Astrocyte of the hippocampus (primary cell): Measurements from ENCODE around the gene EXD3.

ENCODE experiments used
- DNase-seq: peaks from one replicate; pipeline ENCODE4 v3.0.0; 2011; ENCODE audit warnings: low read depth, low spot score

The EXD3 gene

DNA sequence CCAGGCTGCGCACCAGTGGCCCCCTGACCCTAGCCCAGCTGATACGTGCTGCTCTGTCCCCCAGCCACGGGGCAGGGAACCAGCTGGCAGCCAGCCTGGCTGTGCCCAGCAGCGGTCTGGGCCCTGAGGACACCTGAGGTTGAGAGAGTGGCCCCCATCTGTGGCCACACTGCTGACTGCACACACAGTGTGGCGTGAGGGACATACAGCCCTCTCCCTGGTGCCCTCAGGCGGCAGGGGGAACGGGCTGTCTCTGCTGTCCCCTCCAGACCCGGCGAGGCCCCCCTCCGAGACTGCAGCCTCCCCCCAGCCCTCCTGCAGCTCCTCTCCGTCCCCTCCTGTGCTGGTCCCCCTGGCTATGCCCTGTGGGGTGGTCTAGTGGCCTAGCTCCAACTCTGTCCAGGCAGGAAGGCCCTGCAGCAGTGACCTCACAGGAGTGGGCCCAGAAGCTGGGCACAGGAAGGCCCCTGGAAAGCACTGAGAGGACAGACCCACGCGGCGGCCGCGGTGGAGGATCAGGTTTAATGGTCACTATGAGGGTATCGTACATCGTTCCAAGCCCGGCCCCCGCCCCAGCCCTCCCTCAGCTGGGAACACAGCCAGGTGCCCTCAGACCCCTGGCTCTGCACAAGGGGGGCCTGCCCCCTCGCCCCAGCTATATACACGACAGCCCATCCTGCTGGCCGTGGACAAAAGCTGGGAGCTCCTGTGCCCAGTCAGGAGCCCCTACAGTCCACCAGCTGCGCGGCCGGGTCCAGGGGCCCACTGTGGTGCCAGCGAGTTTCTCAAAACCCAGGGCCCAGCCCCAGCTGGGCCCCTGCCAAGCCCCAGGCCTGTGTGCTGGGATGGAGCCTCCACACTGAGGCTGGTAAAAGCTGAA is 25.0 kb upstream of the EXD3 start:
- no peak for DNase-seq

DNA sequence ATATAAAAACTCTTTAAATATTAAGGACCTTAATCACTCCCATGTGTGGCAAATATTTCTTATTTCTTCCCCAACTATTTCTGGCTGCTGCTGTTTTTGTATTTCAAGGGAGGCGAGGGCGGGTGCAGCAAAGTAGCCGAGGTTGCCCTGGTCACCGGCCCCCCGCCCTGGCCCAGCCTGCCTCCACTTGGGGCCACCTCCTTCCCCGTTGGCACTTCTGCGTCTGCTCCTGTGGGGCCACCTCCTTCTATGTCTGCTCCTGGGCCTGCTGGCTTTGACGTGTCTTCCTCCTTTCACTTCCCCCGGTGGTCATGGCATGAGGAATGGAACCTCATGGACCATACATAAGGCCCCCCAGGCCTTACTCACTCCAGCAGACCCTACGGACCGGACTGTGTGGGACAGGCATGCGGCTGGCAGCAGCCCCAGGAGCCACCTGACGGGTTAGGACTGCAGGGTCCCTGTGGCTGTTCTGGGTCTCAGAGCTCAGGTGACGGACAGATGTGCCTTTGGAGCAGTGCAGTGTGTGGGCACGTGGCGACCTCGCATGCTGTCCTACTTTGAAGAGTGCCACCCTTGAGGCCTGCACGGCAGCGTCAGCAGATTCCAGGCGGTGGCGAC is 24.0 kb upstream of the EXD3 start:
- no peak for DNase-seq

DNA sequence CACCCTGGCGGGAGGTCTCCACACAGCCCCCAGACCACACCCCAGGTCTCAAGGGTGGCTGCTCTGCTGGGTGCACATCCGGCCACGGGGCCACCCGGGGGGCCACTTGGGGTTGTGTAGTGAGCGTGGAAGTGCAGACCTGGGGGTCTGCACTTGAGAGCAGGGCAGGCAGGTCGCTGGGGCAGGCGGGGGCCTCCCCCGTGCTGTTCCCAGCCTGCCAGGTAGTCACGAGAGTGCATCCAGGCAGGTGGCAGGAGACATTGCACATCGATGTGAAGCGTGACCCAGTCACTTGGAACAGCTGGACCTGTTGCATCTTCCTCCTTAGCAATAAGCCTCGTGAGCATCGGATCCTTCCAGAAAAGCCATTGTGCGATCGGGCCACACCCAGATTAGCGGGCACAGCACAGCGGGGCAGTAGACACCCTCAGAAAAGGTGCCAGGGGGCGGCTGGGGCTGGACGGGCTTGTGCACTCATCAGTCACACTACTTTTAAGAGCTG is 23.0 kb upstream of the EXD3 start:
- DNase-seq = no peak

DNA sequence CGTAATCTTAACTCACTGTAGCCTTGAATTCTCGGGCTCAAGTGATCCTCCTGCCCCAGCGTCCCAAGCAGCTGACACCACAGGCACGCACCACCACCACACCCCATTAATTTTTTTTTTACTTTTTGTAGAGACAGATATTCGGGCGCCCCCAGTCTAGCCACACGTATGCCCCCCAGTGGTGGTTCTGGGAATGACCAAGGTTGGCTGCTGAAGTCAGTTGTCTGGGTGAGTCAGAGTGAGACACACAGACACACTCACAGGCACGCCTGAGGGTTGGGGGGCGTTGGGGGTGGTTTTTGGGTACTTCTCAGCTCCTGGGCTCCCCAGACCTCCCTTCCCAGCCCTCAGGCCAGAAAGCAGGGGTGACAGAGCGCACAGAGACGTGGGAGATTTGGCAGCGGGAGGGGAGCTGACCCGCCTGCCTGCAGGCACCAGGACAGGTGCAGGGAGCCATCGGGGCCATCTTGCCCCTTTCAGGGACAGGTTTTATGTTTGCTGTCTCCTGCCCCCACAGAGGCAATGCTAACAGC is 22.4 kb upstream of the EXD3 start:
- DNase-seq = peak; percentile 86

DNA sequence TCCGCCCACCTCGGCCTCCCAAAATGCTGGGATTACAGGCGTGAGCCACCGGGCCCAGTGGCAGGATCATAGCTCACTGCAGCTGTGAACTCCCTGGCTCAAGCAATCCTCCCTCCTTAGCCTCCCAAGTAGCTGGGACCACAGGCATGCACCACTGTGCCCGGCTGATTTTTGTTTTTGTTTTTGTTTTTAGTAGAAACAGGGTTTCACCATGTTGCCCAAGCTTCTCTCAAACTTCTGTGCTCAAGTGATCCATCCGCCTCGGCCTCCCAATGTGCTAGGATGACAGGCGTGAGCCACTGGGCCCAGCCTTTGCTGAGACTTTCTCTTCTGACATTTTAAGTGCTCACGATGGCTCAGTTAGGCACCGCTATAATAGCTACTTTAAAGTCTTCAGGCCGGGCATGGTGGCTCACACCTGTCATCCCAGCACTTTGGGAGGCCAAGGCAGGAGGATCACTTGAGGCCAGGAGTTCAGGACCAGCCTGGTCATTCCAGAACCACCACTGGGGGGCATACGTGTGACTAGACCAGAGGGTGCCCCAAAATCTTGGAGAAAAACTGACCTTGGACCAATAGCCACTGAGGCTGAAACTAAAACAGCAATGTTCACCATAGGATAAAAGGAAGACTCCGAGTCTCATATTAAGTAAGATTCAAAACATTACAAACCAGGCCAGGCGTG is 21.3 kb upstream of the EXD3 start:
- no peak for DNase-seq

DNA sequence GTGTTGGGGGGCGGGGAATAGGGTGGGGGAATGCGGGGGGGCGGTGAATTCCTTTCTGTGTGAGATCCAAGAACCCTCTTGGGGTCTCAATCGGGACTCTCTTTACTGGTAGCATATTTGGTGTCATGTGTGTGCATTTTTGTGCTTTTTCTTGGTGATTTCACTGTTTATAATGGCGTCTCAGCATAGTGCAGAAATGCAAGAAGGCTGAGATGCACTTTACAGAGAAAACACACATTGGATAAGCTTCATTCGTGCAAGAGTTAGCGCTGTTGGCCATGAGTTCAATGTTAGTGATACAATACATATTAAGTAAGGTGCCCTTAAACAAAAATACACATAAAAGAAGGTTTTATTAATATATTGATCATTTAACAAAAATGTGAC is 19.0 kb upstream of the EXD3 start:
- no peak for DNase-seq

DNA sequence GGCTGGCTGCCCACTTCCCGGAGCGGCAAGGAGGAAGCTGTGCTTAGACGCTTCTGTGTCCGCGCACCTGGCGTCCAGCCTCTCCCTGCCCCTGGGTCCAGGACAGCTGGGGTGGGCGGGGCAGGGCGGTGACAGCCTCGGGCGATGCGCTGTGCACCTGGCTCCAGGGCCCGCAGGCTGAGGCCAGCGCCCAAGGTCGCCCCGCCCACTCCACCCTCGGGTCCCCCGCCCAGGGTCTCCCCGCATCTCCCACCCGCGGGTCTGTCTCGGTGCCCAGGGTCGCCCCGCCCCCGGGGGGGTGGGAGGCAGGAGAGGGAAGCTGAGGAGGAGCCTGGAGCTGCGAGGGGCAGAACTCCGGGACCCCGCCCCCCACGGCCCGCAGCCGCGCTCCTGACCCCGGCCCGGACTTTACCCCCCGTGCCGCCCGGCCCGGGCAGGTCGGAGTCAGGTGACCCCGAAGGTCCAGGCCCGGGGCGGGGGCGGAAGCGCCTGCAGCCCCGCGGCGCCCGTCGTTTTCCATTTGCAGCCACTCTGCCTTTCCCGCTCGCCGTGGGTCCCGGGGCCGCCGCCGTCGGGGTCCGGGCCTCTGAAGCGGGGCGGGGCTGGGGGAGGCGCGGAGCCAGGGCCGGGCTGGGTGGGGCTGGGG is 18.4 kb upstream of the EXD3 start, which contains the start of gene ENTPD8:
ENTPD8 (minus strand) TSS at position 69 of the 646 bp plus-strand sequence. CDS start 3,072 bp downstream, outside the sequence.
- DNase-seq = peak; percentile 40

DNA sequence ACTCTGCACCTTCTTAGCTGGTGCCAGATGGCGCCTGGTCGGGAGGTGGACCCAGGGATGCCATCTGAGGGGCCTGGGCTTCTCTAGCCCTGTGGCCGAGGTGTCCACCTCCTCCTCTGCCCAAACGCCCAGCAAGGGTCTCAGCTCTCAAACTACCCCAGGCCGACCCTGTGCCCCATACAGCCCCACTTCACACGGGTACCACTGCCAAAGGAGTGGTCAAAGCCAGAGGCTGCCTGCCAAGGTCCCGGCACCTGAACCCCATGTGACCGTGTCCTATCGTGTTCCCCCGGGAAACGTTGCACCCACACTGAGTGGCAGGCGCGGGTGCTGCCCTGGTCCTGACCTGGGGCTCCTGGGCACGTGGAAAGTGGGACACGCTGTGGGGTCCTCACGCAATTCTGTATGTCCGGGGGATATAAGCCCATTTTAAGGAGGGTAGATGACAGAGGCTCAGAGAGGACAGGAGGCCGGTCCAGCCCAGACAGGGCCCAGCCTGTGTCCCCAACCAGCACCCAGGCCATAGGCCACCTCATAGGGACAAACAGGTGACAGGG is 16.3 kb upstream of the EXD3 start:
- DNase-seq = no peak

DNA sequence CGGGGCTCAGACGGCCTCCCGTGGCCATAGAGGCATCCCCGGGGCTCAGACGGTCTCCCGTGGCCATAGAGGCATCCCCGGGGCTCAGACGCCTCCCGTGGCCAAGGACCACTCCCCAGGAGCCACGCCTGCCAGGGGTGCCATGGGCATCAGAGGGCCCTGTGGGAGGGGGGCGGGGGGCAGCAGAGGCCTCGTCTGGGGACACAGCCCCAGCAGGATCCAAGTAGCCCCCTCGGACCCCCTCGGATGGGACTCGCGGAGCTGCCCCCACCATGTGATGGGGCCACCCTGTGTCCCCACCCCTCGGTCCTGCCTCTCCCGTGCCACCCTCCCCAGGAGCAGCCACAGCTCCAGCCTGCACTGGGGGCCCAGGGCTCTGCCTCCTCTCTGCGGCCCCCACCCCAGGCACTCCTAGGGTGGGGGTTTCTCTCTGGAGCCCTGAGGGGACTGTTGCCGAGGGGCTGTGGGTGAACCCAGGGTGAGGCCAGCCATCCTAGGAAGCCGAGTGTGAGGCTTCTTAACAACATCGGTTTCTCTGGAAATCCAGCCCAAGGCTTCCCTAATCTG is 15.7 kb upstream of the EXD3 start:
- DNase-seq = no peak

DNA sequence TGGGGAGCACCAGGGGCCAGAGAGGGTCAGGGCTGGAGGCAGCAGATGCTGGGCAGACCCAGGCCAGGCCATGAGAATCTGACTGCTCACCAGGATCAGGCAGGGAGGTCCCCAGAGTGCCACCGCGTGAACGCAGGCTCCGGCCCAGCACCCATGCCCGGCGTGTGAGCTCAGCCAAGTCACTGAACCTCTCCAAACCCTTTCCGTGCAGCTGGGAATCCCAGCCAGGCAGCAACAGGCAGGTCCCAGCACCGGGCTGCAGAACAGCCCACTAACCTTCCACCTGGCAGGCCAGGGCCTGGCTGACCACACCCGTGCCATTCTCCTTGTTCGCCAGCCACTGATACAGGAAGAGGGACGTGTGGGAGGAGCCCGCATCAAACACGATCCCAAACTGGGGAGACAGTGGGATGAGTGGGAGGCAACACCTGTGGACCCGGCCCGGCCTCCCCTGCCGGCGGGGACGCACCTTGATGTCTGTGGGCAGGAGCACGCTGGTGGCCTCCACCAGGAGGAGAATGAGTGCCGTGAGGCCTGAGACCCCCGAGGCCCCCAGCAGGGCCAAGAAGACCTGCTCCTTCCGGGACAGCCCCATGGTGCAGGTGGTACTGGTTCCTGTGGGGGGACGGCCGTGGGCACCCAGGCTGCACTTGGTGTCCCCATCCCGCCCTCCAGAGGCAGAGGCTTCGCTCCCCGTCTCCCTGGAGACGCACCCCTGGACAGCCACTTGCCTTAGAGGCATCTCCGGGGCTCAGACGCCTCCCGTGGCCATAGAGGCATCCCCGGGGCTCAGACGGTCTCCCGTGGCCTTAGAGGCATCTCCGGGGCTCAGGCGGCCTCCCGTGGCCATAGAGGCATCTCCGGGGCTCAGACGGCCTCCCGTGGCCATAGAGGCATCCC is 15.0 kb upstream of the EXD3 start:
- no peak for DNase-seq

DNA sequence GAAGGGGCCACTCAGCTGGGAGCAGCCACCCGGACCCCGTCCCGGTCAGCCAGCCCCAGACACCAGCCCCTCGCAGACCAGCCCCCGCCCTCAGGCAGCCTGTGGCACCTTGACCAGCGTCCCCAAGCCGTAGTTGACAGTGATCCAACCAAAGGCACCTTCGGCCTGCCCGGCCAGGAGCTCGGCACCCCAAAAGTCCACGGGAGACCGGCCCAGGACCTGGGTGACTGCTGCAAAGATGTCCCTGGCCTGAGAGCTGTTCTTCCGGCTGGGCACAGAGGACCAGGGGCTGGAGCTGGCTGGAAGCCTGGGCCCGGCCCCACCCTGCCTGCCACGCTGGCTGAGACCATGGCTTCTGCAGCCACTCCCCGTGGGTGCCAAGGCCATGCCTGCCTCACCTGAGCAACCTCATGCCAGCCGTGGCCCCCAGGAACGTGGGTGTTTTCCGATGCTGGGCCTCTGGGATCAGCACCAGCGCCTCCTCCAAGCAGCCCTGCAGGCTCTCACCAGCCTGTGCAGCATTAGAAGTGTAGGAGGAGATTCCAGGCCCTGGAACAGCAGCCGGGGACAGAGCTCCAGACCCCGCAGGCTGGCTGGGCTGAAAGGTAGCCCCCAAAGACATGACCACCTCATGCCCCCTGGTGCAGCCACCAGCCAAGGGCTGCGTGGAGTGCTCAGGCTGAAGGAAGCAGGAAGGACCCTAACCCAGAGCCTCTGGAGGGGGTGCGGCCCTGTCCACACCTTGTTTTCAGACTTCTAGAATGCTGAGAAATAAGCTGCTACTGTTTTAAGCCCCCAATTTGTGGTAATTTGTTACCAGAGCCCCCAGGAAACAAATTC is 14.0 kb upstream of the EXD3 start:
- DNase-seq = no peak

DNA sequence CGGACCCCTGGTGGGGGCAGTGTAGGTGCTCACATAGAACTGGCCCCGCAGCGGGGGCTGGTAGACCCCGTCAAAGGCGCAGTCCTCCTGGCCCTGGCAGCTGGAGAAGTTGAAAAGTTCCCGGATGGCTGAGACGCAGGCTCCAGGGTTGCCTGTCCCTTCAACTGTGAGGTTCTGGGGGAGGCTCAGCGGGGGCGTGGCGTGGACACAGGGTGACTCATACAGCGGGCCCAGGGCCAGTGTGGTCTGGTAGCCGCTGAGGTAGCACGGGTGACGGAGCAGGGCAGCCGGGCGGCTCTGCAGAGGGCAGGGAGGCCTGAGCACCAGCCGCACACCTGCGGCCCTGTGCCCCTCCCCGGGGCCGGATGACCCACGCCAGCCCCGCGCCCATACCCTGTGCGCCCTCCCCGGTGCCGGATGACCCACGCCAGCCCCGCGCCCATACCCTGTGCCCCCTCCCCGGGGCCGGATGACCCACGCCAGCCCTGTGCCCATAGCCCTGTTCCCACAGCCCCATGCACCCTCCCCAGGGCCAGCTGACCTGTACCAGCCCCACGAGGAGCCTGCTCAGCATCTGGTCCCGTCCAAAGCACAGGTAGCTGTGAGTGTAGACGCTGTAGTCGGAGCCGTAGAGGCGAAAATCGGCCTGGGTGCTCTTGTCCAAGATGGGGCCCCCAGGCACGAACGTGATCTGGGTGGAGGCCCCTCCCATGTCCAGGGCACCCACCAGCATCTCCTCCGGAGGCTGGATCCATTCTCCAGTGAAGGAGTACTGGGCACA is 13.2 kb upstream of the EXD3 start:
- peak; percentile 96 for DNase-seq

DNA sequence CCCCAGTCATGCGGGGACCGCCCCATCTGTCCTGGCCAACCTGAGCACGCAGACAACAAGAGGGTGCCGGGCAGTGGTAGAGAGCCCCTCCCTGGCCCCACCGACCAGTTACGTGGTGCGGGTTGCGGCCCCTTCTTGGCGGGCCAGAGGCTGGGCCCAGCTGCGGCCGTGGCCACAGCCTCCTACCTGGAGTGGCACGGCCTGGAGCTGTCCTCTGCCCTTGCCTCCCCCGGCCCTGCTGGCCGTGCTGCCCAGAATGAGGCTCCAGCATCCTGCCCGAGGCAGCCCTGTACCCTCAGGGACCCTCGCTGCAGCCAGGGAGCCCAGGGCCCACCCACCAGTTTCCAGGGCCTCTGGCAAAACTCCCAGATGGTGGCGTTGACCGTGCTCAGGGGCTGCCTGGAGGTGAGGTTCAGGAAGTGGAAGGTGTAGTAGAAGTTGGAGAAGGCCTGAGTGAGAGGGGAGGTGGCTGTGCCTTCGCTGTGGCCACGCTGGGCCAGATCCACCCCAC is 12.5 kb upstream of the EXD3 start:
- no peak for DNase-seq

DNA sequence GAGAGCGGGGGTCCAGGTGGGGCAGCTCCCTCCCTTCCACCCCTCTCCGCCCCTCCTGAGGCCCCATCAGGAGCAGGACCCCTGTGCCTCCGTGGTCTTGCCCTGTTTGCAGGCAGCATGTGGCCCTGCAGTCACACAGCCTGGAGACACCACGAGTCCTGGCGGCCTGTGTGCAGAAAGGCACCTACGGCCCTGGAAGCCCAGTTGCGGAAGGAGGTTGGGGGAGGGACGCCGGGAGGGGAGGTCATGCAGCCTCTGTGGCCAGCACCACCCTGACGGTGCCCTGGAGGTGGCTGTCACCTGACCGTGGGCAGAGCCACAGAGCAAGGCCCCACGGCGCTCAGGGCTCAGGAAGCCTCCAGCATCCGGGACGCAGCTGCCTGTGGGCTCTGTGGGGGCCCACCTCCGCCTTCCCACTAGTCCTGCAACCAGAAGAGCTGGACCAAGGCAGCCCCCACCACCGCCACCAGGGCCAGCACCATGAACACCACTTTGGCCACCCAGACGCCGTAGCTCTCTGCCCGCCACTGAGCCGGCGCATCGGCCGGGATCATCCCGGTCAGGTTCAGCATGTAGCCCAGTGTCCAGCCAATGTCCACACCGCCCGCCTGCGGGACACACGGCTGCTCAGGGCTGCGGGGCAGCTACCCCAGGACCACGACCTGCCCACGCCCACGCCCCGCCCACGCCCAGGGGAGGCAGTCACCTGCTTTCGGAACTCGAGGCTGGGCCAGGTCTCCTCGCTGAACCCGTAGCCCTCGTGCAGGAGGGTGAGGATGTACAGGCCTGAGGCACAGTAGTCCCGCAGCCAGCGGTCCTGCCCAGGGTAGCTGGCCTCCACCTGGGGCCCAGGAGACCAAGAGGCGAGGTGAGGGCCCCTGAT is 11.8 kb upstream of the EXD3 start:
- DNase-seq = no peak

DNA sequence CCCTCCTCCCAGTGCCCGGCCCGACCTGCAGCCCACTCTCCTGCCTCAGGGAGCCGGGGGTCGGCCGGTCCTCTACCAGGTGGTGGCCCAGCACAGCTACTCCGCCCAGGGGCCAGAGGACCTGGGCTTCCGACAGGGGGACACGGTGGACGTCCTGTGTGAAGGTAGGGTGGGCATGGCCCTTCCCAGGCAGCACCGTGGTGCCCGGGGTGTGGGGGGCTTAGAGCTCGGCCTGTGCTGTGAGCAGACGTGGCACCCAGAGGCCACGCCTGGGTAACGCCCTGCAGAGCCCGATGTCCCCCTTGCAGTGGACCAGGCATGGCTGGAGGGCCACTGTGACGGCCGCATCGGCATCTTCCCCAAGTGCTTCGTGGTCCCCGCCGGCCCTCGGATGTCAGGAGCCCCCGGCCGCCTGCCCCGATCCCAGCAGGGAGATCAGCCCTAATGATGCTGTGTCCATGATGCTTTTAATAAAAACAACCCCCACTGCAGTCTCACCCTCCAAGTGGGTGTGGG is 11.0 kb upstream of the EXD3 start:
- no peak for DNase-seq

DNA sequence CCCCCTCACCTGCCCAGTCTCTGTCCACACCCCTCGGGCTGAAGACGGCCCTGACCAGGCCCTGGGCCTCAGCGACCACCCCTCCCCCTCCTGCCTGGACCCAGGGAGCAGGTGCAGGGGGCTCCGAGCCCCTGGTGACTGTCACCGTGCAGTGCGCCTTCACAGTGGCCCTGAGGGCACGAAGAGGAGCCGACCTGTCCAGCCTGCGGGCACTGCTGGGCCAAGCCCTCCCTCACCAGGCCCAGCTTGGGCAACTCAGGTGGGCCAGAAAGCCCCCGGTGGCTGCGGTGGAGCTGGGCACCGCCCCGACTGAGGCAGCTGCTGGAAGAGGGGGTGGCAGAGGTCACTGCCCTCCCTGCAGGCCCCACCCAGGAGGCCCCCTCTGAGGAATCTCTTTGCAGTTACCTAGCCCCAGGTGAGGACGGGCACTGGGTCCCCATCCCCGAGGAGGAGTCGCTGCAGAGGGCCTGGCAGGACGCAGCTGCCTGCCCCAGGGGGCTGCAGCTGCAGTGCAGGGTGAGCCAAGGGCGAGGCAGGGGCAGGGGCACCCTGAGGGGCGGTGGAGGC is 10.5 kb upstream of the EXD3 start:
- DNase-seq = no peak
